Common myeloid progenitor, CD34-positive (primary cell): ENCODE data around the gene PFN3.

Experiments used
- CTCF ChIA-PET: fragments of 350-600 bp; sonication (Branson Sonifier 250); formaldehyde crosslinking; loops from one replicate; lab custom pipeline; 2021; ENCODE audit warnings: antibody characterized with exemption; lab: Charles Lee
- POLR2A ChIA-PET: fragments of 350-600 bp; sonication (Branson Sonifier 250); formaldehyde crosslinking; loops from one replicate; lab custom pipeline; 2021; ENCODE audit warnings: antibody characterized with exemption; lab: Charles Lee
- DNase-seq, 3 donors: peaks; one replicate each; pipeline versions ENCODE4 v3.0.0 to v3.0.0-alpha.2; 2013
- H3K27ac ChIP-seq, 2 experiments: 1 replicate in 1 of 2; 2 replicates in 1 of 2; pipeline ENCODE4 v1.7.0; 2013; ENCODE audit warnings: inconsistent platforms in 2 of 2, low read length in 2 of 2, mild to moderate bottlenecking in 2 of 2, low read depth in 1 of 2, moderate library complexity in 1 of 2; ENCODE audit not compliant: severe bottlenecking in 2 of 2, insufficient read depth in 1 of 2, poor library complexity in 1 of 2
- H3K27me3 ChIP-seq, 5 experiments: replicated peaks in 2 of 5; 1 replicate in 3 of 5; 2 replicates in 2 of 5; pipeline versions ENCODE4 v1.6.1 to v1.7.0; 2013; ENCODE audit warnings: low read length in 4 of 5, mild to moderate bottlenecking in 2 of 5, moderate library complexity in 2 of 5, inconsistent platforms in 1 of 5; ENCODE audit not compliant: insufficient read depth in 5 of 5, control insufficient read depth in 4 of 5
- H3K36me3 ChIP-seq, 4 experiments: 1 replicate in 2 of 4; 2 replicates in 2 of 4; pipeline versions ENCODE4 v1.6.1 to v1.7.0; 2013; ENCODE audit warnings: low read length in 3 of 4, control low read depth in 1 of 4, mild to moderate bottlenecking in 1 of 4; ENCODE audit not compliant: control insufficient read depth in 4 of 4, insufficient read depth in 4 of 4
- H3K4me1 ChIP-seq, 4 experiments: 1 replicate in 3 of 4; 2 replicates in 1 of 4; pipeline versions ENCODE4 v1.6.1 to v1.7.1; 2013; ENCODE audit warnings: low read length in 3 of 4, mild to moderate bottlenecking in 3 of 4, control low read depth in 1 of 4, inconsistent platforms in 1 of 4, moderate library complexity in 1 of 4; ENCODE audit not compliant: control insufficient read depth in 4 of 4, insufficient read depth in 4 of 4; ENCODE audit errors: control extremely low read depth in 1 of 4
- H3K4me3 ChIP-seq, 7 experiments: 1 replicate in 4 of 7; 2 replicates in 3 of 7; pipeline versions ENCODE4 v1.5.1 to v1.7.0; 2013; ENCODE audit warnings: mild to moderate bottlenecking in 7 of 7, low read length in 6 of 7, moderate library complexity in 6 of 7, inconsistent platforms in 2 of 7, low read depth in 2 of 7, control low read depth in 1 of 7; ENCODE audit not compliant: insufficient read depth in 4 of 7, control insufficient read depth in 1 of 7; ENCODE audit errors: extremely low read depth in 1 of 7
- H3K9me3 ChIP-seq, 5 experiments: 1 replicate in 4 of 5; 2 replicates in 1 of 5; pipeline versions ENCODE4 v1.6.1 to v1.7.1; 2013; ENCODE audit warnings: low read length in 4 of 5, mild to moderate bottlenecking in 2 of 5, inconsistent platforms in 1 of 5, low read depth in 1 of 5, moderate library complexity in 1 of 5; ENCODE audit not compliant: control insufficient read depth in 4 of 5, insufficient read depth in 2 of 5; ENCODE audit errors: control extremely low read depth in 1 of 5
- WGBS: methylation state at CpG from one replicate; pipeline ENCODE4 v1.1.5; 2013; ENCODE audit not compliant: insufficient coverage; 5-methylcytosine and 5-hydroxymethylcytosine counted together

PFN3 gene

GRCh38 chr5:177389241-177390169 is 11.0 kb downstream of the PFN3 start:
- no peak overlapping the region for H3K27ac ChIP-seq
- CTCF ChIA-PET: interaction anchor here (0.6 to 14.2 kb wide), 32 partner anchors 9 to 276 kb away, joined by 3 to 265 read pairs (median 6); partner anchors contain the start of genes DOK3, F12, GRK6 and LMAN2
- no peaks in the 10 kb centered on the region for H3K36me3 ChIP-seq
- H3K9me3 ChIP-seq: no peaks in the 10 kb centered on the region
- POLR2A ChIA-PET: interaction anchor here (1.5 kb wide), 1 partner anchor 66 kb away, joined by 3 read pairs; no protein-coding TSS in a partner anchor
- no peak overlapping the region for H3K4me3 ChIP-seq
- DNase-seq: no peak
- H3K27me3 ChIP-seq: no peaks in the 10 kb centered on the region
- 78% methylated on average over 18 of the region's 21 CpGs for WGBS
- H3K4me1 ChIP-seq: peaks cover 3 to 62% (median 41%) of the 10 kb centered on the region in 4 experiments

DNA sequence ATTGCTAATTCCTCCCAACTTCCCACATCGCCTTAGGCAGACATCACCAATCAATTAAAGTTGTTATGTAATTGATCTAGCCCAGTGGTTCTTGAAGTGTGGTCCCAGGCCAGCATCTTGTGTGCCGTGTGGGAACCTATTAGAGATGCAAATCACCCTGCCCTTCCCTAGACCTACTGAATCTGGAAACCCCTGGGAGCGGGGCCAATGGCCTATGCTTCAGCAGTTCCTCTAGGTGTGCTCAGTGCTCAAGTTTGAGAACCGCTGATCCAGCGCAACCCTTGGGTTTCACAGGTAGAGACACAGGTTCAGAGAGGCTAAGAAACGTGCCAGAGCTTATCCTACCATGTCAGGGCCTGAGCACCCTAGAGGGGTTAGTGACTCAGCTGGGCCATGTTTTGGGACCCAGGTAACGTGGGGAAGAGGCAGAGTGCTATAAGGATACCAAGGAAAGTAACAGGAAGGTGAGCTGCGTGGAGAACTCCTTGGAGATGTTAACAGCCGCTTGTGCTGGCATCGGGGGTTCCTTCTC is 11.9 kb downstream of the PFN3 start:
- no peak overlapping the region for H3K27ac ChIP-seq
- no peak overlapping the region for H3K4me3 ChIP-seq
- H3K36me3 ChIP-seq: no peaks in the 10 kb centered on the region
- ChIA-PET CTCF (interaction anchor here (0.6 to 14.2 kb wide), 18 partner anchors 8 to 275 kb away, joined by 3 to 265 read pairs (median 12); partner anchors contain the start of genes F12, GRK6, LMAN2 and PFN3), POLR2A (interaction anchor here (1.5 kb wide), 1 partner anchor 67 kb away, joined by 3 read pairs; no protein-coding TSS in a partner anchor)
- H3K9me3 ChIP-seq: no peaks in the 10 kb centered on the region
- WGBS: 98% methylated on average over 9 of the region's 10 CpGs
- no peak for DNase-seq
- H3K27me3 ChIP-seq: no peaks in the 10 kb centered on the region
- H3K4me1 ChIP-seq: peaks cover 3 to 56% (median 34%) of the 10 kb centered on the region in 4 experiments

DNA sequence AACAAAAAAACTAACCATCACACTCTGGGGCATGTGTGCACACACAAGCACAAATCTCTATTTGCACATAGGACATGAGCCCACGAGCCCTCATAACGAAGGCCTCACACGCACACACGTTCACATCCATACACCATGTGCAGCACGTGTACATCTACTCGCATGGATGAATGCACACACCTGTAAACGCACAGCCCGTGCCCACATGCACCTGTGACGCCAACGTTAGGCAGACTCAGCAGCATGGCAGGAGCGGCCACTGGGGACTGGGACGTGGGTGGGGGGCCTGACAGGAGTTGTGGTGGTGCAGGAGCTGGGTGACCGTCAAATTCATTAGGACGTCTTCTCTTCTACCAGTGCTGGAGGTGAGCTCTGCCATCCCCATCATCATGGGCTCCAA is 13.1 kb downstream of the PFN3 start:
- Histone ChIP-seq H3K36me3 (no peaks in the 10 kb centered on the region), H3K4me1 (peaks cover 0 to 50% (median 32%) of the 10 kb centered on the region in 4 experiments), H3K9me3 (no peaks in the 10 kb centered on the region), H3K27me3 (no peaks in the 10 kb centered on the region), H3K27ac (no peak overlapping the region), H3K4me3 (no peak overlapping the region)
- ChIA-PET POLR2A (no interaction called here), CTCF (interaction anchor here (1.3 to 14.2 kb wide), 9 partner anchors 7 to 275 kb away, joined by 3 to 265 read pairs (median 65); partner anchors contain the start of genes PFN3, PRR7 and SLC34A1)
- 93% methylated on average over 13 of the region's 14 CpGs for WGBS
- no peak for DNase-seq

DNA sequence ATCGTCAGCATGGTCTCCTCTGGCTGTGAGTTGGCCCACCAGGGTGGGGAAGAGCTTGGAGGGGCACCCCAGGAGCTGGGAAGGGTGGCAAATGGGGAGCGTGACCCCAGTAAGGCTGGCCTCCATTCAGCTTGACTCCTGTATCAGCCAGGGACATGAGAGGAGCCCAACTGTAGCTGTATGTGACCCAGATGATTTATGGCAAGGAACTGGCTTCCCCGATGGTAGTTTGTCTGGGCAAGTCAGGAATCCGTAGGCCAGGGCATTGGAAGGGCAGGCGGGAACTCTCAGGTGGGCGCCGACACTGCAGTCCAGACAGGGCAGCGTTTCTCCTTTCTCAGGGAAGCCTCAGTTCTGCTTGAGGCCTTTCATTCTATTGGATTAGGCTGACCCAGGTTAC is 13.9 kb downstream of the PFN3 start:
- WGBS: 87% methylated on average over 8 of the region's 8 CpGs
- H3K36me3 ChIP-seq: no peaks in the 10 kb centered on the region
- CTCF ChIA-PET: interaction anchor here (0.6 to 14.2 kb wide), 8 partner anchors 11 to 274 kb away, joined by 3 to 265 read pairs (median 4); partner anchors contain the start of genes PFN3 and PRR7
- no peaks in the 10 kb centered on the region for H3K27me3 ChIP-seq
- H3K27ac ChIP-seq: no peak overlapping the region
- no peak for DNase-seq
- peaks cover 0 to 45% (median 34%) of the 10 kb centered on the region in 4 experiments for H3K4me1 ChIP-seq
- no peak overlapping the region for H3K4me3 ChIP-seq
- H3K9me3 ChIP-seq: no peaks in the 10 kb centered on the region
- POLR2A ChIA-PET: no interaction called here

- ChIA-PET POLR2A (no interaction called here), CTCF (interaction anchor here (0.8 to 14.2 kb wide), 8 partner anchors 12 to 273 kb away, joined by 3 to 265 read pairs (median 4); partner anchors contain the start of genes PFN3 and PRR7)
- DNase-seq: no peak
- no peaks in the 10 kb centered on the region for H3K27me3 ChIP-seq
- no peaks in the 10 kb centered on the region for H3K36me3 ChIP-seq
- no peaks in the 10 kb centered on the region for H3K9me3 ChIP-seq
- WGBS: 35% methylated on average over 11 of the region's 11 CpGs
- H3K4me1 ChIP-seq: peaks cover 0 to 37% (median 26%) of the 10 kb centered on the region in 4 experiments
- H3K27ac ChIP-seq: no peak overlapping the region
- H3K4me3 ChIP-seq: no peak overlapping the region
These were observed 14.7 kb downstream of the PFN3 start for GRCh38 chr5:177385720-177386119.

DNA sequence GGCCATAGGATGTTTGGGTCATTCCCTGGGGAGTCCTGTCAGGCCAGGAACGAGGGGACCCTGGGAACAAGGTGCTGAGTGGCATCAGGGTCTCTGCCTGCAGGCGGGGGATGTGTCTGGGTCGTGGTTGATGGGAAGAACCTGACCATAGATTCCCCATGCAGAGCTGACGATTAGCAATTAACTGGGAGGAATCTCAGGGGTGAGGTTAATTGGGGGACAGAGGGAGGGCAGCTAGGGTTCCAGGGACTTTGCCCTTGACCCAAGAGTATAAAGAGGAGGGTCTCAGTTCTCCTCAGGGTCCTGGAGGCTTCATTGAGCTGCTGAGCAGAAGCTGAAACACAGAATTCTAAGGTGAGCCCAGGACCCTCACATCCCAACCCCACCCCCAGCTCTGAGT is 16.3 kb downstream of the PFN3 start, which contains the start of gene SLC34A1:
Gene SLC34A1, plus strand, starts transcription at position 301 of the 400 bp plus-strand sequence. CDS start 1,308 bp downstream, outside the sequence.
- 96% methylated on average over 4 of the region's 4 CpGs for WGBS
- POLR2A ChIA-PET: interaction anchor here (1.1 kb wide), 1 partner anchor 71 kb away, joined by 4 read pairs; no protein-coding TSS in a partner anchor
- H3K9me3 ChIP-seq: no peaks in the 10 kb centered on the region

More for the DNA sequence above, 16.3 kb downstream of the PFN3 start, which contains the start of gene SLC34A1:
- Histone ChIP-seq H3K27ac (no peak within 1 kb of the TSS), H3K27me3 (no peaks in the 10 kb centered on the region), H3K4me3 (no peak within 1 kb of the TSS), H3K4me1 (peaks cover 5 to 36% (median 27%) of the 10 kb centered on the region in 4 experiments), H3K36me3 (no peaks in the 10 kb centered on the region)
- no peak for DNase-seq
- CTCF ChIA-PET: interaction anchor here (0.8 to 14.2 kb wide), 14 partner anchors 8 to 124 kb away, joined by 3 to 265 read pairs (median 10); partner anchors contain the start of gene PRR7
